Femur (tissue), 1 donor: ENCODE results near the gene C4orf33.
"Not testable (repeated sequence)": the region's sequence is repeated elsewhere in the genome, so short reads cannot be mapped to it uniquely, and the experiment has no call there.

Experiments used
- DNase-seq: peaks from one replicate; pipeline ENCODE4 v3.0.0-alpha.2; 2017

The C4orf33 gene

GRCh38 chr4:129095811-129096454 is at the start of gene C4orf33:
TSS of gene C4orf33 (plus strand) at chr4:129096152. CDS start at chr4:129102611, 6,459 bp downstream.
- peak; percentile 81 for DNase-seq

- DNase-seq = no peak
These were observed 36.9 kb upstream of the C4orf33 start for GRCh38 chr4:129059028-129059427.

- no peak for DNase-seq
These were observed 33.4 kb upstream of the C4orf33 start for GRCh38 chr4:129062580-129062979.

GRCh38 chr4:129063640-129064039 is 32.3 kb upstream of the C4orf33 start:
- DNase-seq = no peak

- DNase-seq = no peak
These were observed 31.2 kb upstream of the C4orf33 start for GRCh38 chr4:129064717-129065116.

- DNase-seq = not testable (repeated sequence)
These were observed 26.4 kb upstream of the C4orf33 start for GRCh38 chr4:129069537-129069936.

GRCh38 chr4:129077326-129077725 is 18.6 kb upstream of the C4orf33 start:
- no peak for DNase-seq

GRCh38 chr4:129080129-129080528 is 15.8 kb upstream of the C4orf33 start:
- DNase-seq = no peak

GRCh38 chr4:129082302-129082701 is 13.7 kb upstream of the C4orf33 start:
- no peak for DNase-seq

GRCh38 chr4:129085472-129085871 is 10.5 kb upstream of the C4orf33 start:
- DNase-seq = no peak

- DNase-seq = no peak
These were observed 8.4 kb upstream of the C4orf33 start for GRCh38 chr4:129087516-129087915.

GRCh38 chr4:129092631-129093190 is 3.2 kb upstream of the C4orf33 start:
- DNase-seq = no peak

GRCh38 chr4:129093191-129093920 is 2.6 kb upstream of the C4orf33 start, which contains the start of gene SCLT1:
TSS of gene SCLT1 (minus strand) at chr4:129093539. CDS start at chr4:129093103, 436 bp downstream.
- peak; percentile 98 for DNase-seq

GRCh38 chr4:129094347-129094746 is 1.6 kb upstream of the C4orf33 start:
- no peak for DNase-seq

- no peak for DNase-seq
These were observed 2.6 kb downstream of the C4orf33 start for GRCh38 chr4:129098531-129099001.

GRCh38 chr4:129109965-129110824 is 14.2 kb downstream of the C4orf33 start:
- DNase-seq = no peak

GRCh38 chr4:129110931-129111330 is 15.0 kb downstream of the C4orf33 start:
- DNase-seq = no peak

GRCh38 chr4:129111919-129112318 is 16.0 kb downstream of the C4orf33 start:
- no peak for DNase-seq

GRCh38 chr4:129113434-129113833 is 17.5 kb downstream of the C4orf33 start:
- no peak for DNase-seq

GRCh38 chr4:129113919-129114318 is 18.0 kb downstream of the C4orf33 start:
- DNase-seq = no peak

GRCh38 chr4:129117705-129118104 is 21.8 kb downstream of the C4orf33 start:
- no peak for DNase-seq

- not testable (repeated sequence) for DNase-seq
These were observed 30.7 kb downstream of the C4orf33 start for GRCh38 chr4:129126614-129127013.

GRCh38 chr4:129129143-129129542 is 33.2 kb downstream of the C4orf33 start:
- no peak for DNase-seq
